ENCODE data around the gene HIBCH. TPM values are rescaled to one million over a fixed set of nuclear protein-coding genes. Genes with fewer than 3 reads are reported as not detected.
A peak's percentile ranks its signal among the peaks of the same experiment; 100 is the strongest.

Gene HIBCH
- total RNA-seq, 4 donors from 2014 or later, result 27.5 to 40.1 (median 32.7) TPM

GRCh38 chr2:190199109-190199508 is 120.5 kb downstream of the HIBCH start:
- no peaks in the 10 kb centered on the region for H3K9me3 ChIP-seq

GRCh38 chr2:190197143-190197720 is 122.4 kb downstream of the HIBCH start:
- TF ChIP-seq POLR2A (IDR thresholded peaks at IDR 0.05) (no peak), CTCF (IDR thresholded peaks at IDR 0.05) (no peak)
- H3K27ac ChIP-seq, result no peak overlapping the region
- WGBS, 2 donors, result 79 to 88% methylated on average over 5 of the region's 5 CpGs
- H3K4me1 ChIP-seq, result peaks cover 12 to 20% of the 10 kb centered on the region in 2 donors
- no peak overlapping the region for H3K4me3 ChIP-seq (replicated peaks in 1 of 3)
- intact Hi-C loops (cut with DNase I), result no loop called here
- H3K27me3 ChIP-seq, result no peaks in the 10 kb centered on the region
- no peaks in the 10 kb centered on the region for H3K9me3 ChIP-seq
- DNase-seq, result no peak
- H3K36me3 ChIP-seq, result no peaks in the 10 kb centered on the region

More at GRCh38 chr2:190199109-190199508, 120.5 kb downstream of the HIBCH start:
- peaks cover 12 to 20% of the 10 kb centered on the region in 2 donors for H3K4me1 ChIP-seq
- DNase-seq, result no peak
- peak overlapping the region in 2 of 3 donors; percentile 52 to 62 for H3K27ac ChIP-seq
- WGBS, 2 donors, result 68 to 98% methylated on average over 2 of the region's 2 CpGs
- intact Hi-C loops (cut with DNase I), result no loop called here
- H3K36me3 ChIP-seq, result no peaks in the 10 kb centered on the region
- no peaks in the 10 kb centered on the region for H3K27me3 ChIP-seq
- no peak overlapping the region for H3K4me3 ChIP-seq (replicated peaks in 1 of 3)
- TF ChIP-seq CTCF (IDR thresholded peaks at IDR 0.05), result no peak
- no peak for TF ChIP-seq POLR2A (IDR thresholded peaks at IDR 0.05)

GRCh38 chr2:190190507-190191162 is 129.0 kb downstream of the HIBCH start:
- WGBS, 2 donors, result 98% methylated on average over 3 of the region's 3 CpGs
- intact Hi-C loops (cut with DNase I), result no loop called here

GRCh38 chr2:190188289-190188688 is 131.3 kb downstream of the HIBCH start:
- DNase-seq, result no peak
- no peaks in the 10 kb centered on the region for H3K4me1 ChIP-seq
- no peak overlapping the region for H3K27ac ChIP-seq
- no peak for TF ChIP-seq POLR2A (IDR thresholded peaks at IDR 0.05)
- no peak for TF ChIP-seq CTCF (IDR thresholded peaks at IDR 0.05)
- intact Hi-C loops (cut with DNase I), result no loop called here
- H3K27me3 ChIP-seq, result no peaks in the 10 kb centered on the region
- no peak overlapping the region for H3K4me3 ChIP-seq (replicated peaks in 1 of 3)
- 95 to 96% methylated on average over 1 of the region's 1 CpG for WGBS, 2 donors
- H3K9me3 ChIP-seq, result no peaks in the 10 kb centered on the region
- H3K36me3 ChIP-seq, result no peaks in the 10 kb centered on the region

More at GRCh38 chr2:190190507-190191162, 129.0 kb downstream of the HIBCH start:
- TF ChIP-seq CTCF (IDR thresholded peaks at IDR 0.05) (no peak), POLR2A (IDR thresholded peaks at IDR 0.05) (no peak)
- Histone ChIP-seq H3K9me3 (no peaks in the 10 kb centered on the region), H3K27ac (no peak overlapping the region), H3K27me3 (no peaks in the 10 kb centered on the region), H3K36me3 (no peaks in the 10 kb centered on the region), H3K4me1 (no peaks in the 10 kb centered on the region), H3K4me3 (replicated peaks in 1 of 3) (no peak overlapping the region)
- no peak for DNase-seq

- Histone ChIP-seq H3K4me3 (replicated peaks in 1 of 3) (no peak overlapping the region), H3K27me3 (no peaks in the 10 kb centered on the region), H3K27ac (no peak overlapping the region), H3K9me3 (no peaks in the 10 kb centered on the region), H3K36me3 (no peaks in the 10 kb centered on the region), H3K4me1 (no peaks in the 10 kb centered on the region)
- DNase-seq, result no peak
- intact Hi-C loops (cut with DNase I), result no loop called here
- TF ChIP-seq POLR2A (IDR thresholded peaks at IDR 0.05) (no peak), CTCF (IDR thresholded peaks at IDR 0.05) (no peak)
- 96 to 97% methylated on average over 3 of the region's 3 CpGs for WGBS, 2 donors
Observed at GRCh38 chr2:190186238-190186637, 133.4 kb downstream of the HIBCH start.
